CMK (cell line): ENCODE measurements around the gene TTC28.
"Not testable (repeated sequence)": the region's sequence is repeated elsewhere in the genome, so short reads cannot be mapped to it uniquely, and the experiment has no call there.

Source experiments
- DNase-seq: peaks from one replicate; pipeline ENCODE4 v3.0.0-alpha.2; 2010; ENCODE audit warnings: low read depth

The TTC28 gene

DNA sequence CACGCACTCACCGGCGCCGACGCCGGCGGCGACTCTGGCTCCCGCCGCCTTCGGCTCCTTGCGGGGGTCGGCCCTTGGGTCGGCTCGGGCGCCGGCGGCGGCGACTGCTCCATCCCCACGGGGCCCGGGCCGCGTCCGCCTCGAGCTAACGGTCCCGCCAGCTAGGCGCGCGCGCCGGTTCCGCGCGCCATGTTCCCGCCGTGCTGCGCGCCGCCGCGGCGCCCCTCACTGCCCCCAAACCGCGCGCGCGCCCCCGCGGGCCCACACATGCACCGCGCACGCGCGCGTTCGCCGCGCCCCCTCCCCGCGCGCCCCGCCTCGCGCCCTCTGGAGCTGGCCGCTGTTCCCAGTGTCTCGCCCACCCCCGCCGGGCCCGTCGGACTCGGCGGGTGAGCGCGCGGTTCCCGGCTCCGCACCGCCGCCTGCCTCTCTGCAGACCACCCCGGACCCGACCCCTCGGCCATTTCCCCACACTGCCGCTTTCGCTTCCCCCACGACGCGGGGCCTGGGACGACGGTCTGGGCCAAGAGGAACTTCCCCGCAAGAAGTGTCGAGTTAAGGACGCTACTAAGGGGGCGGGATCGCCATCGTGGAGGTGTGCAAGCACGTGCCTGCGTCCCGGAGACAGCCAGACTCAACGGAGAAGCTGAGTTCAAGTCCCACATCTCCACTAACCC lies at the start of gene TTC28:
TSS of gene TTC28 (minus strand) at position 230 of the 677 bp plus-strand sequence. CDS start at position 113, 117 bp downstream.
- peak; percentile 35 for DNase-seq

DNA sequence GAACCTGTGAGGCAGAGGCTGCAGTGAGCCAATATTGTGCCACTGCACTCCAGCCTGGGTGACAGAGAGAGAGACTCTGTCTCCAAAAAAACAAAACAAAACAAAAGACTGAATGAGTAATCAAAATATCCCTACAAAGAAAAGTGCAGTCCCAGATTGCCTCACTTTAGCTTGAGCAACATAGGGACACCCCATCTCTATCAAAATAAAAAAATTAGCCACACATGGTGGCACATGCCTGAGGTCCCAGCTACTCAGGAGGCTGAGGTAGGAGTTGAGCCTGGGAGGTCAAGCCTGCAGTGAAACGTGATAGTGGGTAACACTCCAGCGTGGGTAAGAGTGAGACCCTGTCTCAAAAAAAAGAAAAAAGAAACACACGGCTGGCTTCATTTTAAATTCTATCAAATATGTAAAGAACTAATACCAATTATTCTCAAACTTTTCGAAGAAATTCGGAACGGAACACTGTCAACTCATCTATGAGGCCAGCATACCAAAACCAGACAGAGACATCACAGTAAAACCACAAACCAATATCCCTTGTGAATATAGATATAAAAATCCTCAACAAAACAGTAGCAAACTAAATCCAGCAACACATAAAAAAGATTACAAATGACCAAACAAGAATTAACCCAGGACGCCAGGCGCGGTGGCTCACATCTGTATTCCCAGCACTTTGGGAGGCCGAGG lies 49.1 kb upstream of the TTC28 start:
- DNase-seq, result no peak

DNA sequence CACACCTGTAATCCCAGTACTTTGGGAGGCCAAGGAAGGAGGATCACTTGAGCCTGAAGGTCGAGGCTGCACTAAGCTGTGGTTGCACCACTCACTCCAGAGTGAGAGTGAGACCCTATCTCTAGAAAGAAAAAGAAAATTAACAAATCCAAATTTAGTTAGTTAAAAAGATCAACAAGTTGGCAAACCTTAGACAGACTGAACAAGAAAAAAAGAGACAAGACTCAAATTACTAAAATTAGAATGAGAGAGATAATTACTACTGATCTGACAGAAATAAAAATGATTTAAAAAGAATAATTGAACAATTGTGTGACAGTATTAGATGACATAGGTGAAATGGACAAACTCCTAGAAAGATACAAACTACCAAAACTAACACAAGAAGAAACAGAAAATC lies 48.4 kb upstream of the TTC28 start:
- no peak for DNase-seq

DNA sequence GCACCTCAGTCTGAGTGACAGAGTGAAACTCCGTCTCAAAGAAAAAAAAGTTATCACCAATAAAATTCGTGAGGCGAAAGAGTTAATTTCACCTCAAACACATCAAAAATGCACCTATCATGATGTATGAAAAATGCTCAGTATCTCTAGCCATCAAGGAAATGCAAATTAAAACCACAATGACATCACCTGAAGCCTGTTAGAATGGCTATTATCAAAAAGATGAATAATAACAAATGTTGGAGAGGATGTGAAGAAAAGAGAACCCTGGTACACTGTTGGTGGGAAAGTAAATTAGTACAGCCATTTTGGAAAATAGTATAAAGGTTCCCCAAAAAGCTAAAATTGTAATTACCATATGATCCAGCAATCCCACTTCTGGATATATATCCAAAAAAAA lies 38.4 kb upstream of the TTC28 start:
- no peak for DNase-seq

DNA sequence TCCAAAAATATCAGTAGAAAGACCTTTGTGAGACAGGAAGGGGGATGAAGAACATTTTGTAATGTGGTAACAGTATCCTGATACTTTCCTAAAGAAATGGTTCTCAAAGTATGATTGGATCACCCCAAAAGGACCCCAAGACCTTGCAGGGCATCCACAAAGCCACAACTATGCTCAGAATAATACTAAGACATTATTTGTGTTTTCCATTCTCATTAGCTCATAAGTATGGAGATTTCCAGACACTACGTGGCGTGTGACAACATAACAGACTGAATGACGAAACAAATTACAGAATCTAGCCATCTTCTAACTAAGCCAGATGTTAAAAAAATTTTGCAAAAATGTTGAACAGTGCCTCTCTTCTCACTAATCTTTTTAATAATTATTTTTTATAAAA lies 37.0 kb upstream of the TTC28 start:
- no peak for DNase-seq

DNA sequence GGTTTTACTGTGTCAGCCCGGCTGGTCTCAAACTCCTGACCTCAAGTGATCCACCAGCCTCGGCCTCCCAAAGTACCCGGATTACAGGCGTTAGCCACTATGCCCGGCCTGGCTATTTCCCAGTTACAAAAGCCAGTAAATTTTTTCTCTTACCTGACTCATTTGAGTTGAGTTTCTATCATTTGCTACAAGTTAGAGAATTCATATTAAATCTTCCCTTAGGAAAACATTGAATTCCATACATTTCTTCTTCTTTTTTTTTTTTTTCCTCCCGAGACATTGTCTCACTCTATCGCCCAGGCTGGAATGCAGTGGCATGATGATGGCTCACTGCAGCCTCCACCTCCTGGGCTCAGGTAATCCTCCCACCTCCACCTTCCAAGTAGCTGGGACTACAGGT lies 36.0 kb upstream of the TTC28 start:
- DNase-seq, result no peak

DNA sequence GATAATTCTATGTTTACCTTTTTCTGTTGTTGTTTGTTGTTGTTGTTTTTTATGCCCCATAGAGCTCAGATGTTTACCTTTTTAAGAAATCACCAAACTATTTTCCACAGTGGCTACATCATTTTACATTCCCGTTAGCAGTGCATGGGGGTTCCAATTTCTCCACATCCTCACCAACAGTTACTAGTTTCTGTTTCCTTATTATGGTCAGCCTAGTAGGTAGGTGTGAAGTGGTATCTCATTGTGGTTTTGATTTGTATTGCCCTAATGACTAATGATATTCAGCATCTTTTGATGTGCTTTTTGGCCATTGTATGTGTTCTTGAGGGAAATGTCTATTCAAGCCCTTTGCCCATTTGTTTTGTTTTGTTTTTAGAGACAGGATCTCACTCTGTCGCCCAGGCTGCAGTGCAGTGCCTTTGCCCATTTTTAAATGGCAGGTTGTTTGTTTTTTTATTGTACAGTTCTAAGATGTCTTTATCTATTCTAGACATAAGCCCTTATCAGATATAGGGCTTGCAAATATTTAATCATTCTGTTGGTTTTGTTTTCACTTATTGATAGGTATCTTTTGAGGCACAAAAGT lies 34.5 kb upstream of the TTC28 start:
- no peak for DNase-seq

DNA sequence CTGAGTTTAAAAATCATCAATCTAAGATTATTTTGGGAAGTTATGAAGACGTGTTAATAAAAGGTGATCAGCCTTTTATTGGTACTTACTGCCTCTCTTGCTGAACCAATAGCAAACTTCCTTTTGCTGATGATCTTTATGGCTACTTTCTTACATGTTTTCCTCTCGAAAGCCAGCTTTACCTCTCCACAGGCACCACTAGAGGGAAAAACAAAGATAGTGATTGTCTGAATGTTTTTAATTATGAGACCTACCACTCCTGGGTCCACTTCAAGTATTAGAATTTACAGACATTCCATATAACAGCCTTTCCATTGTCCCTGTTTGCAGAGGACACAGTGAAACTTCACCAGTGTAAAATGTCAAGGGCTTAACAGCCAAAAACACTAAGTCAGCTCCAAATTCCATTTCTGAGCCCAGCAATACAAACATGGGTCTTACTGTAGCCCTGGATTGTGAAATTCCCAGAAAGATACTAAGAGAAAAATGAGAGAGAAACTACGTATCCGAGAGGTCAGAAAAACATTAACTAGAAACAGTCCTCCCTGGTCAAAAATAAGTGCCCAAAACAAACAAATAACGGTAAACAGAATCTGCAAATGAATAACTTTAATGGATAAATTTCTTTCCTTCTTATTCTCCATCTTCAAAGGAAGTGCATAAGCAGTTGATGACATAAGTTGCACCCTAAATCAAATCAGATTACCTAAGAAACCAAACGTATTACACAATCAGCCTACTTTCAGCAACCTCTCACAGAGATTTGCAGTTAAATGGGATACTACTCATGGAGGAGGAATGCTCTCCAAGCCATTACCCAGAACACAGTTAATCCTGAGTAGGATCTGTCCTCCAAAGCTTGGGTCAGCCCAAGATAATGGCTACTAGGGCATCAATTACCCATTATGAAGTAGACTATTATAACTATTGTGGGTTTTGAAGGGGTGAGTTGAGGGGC lies 32.5 kb upstream of the TTC28 start:
- no peak for DNase-seq

DNA sequence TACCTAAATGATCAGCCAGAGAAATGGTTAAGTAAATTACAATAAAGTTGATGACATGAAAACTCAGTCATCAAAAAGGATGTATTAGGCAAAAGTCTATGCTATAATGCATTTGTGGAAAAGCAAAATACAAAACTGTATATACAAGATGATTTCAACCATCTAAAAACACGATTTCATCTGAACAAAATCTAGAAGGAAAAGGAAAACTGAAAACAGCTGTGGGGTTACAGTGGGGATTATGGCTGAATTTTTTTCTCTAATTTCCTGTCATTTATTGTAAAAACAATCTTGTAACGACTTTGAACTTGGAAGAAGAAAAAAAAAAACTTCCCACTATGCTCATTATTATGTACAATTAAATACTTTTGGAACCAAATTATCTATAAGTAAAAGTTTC lies 31.7 kb upstream of the TTC28 start:
- DNase-seq, result no peak

DNA sequence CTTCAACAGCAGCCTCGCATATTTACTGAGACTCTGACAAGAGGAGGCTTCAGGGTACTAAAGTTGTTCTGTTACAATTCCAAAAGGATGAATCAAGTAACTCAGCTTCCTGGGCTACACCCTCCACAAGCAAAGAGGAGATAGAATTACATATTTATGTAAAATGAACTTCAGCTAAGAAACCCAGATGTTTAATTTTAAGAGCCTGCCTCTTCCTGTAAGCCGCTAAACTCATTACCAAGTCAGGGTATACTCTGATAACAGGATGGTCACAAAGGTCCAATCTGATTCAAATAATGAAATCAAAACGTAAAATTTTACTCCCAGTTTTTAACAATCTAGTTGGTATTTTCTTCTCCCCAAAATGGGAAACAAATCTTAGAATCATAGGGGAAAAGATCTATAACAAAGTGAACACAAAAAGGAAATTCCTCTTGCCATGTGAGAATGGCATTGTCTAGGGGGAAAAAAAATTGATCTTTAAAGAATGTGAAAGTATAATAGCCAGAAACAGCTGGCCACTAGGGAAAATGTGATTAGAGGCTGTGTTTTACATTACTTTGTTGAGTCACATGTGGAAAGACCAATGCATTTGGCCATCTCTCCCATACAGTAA lies 31.0 kb upstream of the TTC28 start:
- DNase-seq, result no peak

DNA sequence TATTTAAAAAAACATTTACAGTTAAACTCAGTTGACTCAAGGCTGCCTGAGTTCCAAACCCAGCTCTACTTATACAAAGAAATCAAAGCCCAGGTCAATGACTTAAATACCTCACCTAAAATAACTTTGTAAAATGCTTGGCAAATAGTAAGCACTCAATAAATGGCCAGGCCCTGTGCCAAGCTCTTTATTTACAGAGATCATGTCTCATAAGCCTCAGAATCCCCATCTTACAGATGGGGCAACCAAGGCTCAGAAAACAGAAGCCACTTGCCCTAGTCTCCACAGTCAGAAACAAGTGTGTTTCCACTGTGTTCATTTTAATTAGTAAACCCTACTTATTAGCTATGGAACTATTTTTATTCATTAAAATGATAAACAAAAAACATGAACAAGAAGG lies 30.5 kb upstream of the TTC28 start:
- no peak for DNase-seq

DNA sequence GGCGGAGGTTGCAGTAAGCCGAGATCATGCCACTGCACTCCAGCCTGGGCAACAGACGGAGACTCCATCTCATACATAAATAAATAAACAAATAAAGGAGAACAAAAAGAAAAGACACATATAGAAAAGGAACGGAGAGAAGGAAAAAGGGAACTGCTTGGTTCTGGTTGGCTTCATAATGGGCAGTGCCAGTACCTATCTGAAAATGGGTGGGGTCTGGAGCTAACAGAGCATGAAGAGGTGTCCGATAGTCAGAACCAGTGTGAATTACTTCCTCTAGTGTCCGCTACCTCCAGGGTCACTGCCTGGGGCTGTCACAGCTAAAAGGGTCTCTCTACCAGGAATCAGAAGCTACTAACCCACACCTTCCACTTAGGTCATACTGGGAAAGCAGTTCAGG lies 27.2 kb upstream of the TTC28 start:
- no peak for DNase-seq

DNA sequence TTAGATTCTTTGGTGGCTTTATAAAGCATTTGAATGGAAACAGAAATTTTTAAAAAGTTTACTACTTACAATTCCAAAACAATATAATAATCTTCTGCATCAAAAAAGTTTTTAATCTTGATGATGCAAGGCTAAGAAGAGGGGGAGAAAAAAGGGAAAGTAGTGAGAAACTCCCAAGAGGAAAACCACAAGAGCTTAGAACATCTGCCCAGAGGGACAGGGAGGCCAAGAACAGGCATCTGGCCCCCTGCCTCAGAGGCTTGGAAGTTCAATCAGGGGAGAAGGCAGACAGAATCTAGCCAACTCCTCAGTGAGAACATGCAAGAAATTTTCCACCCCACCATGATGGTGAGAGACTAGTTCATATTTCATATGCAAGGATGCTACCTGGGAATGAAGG lies 23.8 kb upstream of the TTC28 start:
- DNase-seq, result no peak

DNA sequence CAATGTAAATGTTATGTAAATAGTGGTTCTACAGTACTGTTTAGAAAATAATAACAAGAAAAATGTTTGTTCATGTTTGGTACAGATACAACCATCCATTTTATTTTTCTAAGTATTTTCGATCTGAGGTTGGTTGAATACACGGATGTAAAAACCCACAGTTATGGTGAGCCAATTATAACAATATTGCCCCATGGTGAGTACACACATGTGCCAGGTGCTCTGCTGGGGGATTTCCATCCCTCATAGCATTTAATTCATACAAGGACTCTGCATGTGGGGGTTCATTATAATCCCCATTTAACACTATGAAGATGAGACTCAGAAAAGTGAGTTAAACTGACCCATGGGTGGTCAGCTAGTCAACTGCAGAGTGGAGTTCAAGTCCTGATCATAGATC lies 23.3 kb upstream of the TTC28 start:
- DNase-seq, result no peak

DNA sequence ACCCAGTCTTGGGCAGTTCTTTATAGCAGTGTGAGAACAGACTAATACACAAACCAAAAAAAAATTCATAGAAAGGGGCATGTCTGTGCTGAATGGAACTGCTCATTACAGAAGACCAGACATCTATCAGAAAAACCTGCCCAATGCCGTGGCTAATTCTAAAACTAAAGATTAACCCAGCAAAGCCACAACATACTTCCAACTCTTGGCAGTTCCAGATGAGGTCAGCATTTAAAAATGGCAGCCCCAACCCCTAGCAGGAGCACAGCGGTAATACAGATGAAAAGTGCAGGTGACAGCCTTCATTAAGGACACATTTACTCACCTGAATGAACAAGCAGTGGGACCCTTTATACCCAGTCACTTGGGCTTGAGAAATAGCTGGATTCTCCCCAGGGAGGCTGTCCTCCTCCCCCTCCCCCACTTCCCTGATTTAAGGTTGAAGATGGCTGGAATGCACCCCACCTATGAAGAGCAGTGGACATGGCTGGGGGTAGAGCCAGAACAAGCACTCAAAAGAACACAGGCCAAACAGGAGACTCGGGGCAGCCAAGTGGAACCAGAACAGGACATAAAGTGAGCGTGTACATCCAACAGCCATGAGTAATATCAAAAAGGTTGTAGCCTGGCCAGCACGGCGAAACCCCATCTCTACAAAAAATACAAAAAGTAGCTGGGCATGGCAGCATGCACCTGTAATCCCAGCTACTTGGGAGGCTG lies 13.6 kb upstream of the TTC28 start:
- DNase-seq, result not testable (repeated sequence)

DNA sequence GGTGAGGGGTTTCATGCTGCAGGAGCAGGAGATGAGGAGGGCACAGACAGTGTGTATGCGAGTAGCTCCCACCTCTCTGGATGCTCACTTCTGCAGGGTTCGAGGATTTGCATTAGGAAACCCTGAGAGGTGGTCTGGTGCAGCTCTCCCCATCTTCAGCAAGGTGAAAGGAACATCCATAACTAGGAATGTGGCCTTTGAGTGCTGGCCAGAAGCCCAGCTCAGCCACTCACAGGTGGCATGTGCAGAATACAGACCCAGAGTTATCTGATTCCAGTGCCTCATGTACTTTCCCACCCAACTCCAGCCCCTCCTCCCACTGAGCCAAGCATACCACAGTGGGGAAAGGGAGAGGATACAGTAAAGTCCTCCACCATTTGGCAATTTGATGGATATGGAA lies 10.2 kb upstream of the TTC28 start:
- not testable (repeated sequence) for DNase-seq

DNA sequence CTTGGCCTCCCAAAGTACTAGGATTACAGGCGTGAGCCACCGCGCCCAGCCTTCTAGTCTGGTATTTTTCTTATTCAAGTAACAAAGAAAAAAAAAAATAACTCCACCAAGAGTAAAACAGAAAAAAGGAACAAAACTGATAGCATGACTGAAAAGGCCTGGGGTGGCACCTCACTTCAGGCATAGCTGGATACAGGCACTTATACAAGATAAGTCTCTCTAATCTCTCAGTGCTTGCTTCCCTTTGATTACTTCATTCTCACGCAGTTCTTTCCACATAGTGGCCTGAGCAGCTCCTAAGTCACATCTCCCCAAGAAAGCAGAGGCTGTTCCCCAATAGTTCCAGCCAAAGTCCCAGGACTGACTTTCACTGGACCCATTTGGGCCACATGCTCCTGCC lies 3.3 kb upstream of the TTC28 start:
- not testable (repeated sequence) for DNase-seq

DNA sequence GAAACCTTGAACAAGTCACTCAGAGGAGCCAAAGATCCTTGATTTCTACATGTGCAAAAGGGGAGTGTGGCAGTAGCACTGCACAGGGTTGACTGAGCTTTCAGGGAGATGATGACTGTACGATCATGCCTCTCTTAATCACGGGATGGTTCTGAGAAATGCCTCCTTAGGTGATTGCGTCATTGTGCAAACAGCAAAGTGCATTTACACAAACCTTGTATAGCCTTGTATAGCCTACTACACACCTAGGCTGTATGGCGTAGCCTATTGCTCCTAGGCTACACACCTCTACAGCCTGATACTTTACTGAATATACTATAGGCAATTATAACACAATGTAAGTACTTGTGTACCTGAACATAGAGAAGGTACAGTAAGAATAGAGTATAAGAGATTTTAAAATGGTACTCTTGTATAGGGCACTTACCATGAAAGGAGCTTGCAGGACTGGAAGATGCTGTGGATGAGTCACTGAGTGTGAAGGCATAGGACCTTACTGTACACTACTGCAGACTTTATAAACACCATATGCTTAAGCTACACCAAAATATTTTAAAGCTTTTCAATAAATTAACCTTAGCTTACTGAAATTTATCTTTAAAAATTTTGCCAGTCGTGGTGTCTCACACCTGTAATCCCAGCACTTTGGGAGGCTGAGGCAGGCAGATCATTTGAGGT lies 1.3 kb upstream of the TTC28 start:
- not testable (repeated sequence) for DNase-seq

DNA sequence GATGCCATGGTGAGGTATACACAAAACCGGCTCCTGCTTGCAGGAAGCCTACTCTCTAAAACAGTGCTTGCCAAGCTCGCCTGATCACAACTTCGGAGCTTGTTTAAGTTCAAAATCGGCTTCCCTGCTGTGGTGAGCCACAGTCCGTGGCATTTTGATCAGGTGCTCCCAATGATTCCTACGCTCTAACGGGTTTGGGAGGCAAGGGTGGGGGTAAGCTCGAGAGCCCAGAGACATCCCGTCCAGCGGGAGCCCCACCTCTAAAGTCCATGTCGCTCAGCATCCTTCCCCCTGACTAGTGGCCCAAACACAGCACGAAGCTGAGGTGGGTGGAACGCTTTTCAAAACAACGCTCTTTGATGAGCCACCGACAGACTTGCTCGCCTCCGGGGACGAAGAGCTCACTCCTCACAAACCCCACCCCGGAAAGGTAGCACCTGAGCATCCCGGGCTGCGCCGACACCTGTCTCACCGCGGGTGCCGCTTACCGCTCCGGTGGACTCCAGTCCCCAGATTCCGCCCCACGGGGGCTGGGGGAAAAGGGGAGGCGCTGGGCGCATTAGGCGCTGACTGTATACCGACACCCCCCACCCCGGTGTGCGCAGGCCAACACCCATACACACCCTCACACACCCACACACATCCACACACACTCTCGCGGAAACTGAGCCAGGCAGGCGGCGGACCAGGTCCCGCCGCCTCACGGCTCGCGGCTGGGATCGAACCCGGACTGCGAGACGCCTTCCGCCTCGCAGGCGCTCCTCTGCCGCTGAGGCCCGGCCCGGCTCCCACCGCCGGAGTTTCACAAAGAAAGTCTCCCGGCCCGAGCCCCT lies 646 bp downstream of the TTC28 start:
- DNase-seq, result not testable (repeated sequence)

DNA sequence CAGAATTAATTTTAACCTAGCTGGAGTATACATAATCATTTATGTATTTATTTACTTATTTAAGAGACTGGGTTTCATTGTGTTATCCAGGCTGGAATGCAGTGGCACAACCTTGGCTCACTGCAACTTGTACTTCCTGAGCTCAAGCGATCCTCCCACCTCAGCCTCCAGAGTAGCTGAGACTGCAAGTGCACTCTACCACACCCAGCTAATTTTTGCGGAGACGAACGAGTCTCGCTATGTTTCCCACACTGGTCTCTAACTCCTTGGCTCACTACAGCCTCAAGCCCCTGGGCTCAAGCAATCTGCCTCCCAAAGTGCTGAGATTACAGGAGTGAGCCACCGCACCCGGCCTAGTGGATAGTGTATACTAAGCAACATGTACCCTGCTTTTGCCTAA lies 1.5 kb downstream of the TTC28 start:
- not testable (repeated sequence) for DNase-seq
